SK-N-SH (cell line): ENCODE data around the gene ZXDC.

ENCODE experiments used
- CTCF ChIP-seq: fragments of 200-600 bp; sonication (generic); IDR thresholded peaks from 2 replicates; pipeline ENCODE4 v1.6.1; 2017; ENCODE audit warnings: antibody characterized with exemption, mild to moderate bottlenecking, moderate library complexity
- ELF1 ChIP-seq: IDR thresholded peaks from 2 replicates; pipeline ENCODE4 v1.4.0; 2012
- EP300 ChIP-seq, 2 experiments: IDR thresholded peaks; 2 replicates each; pipeline versions ENCODE4 v1.4.0 to v1.6.1; 2012; ENCODE audit warnings: borderline replicate concordance in 1 of 2, low read depth in 1 of 2, low read length in 1 of 2
- NFIC ChIP-seq: IDR thresholded peaks from 2 replicates; pipeline ENCODE4 v1.4.0; 2012; ENCODE audit warnings: borderline replicate concordance
- POLR2AphosphoS5 ChIP-seq: IDR thresholded peaks from 2 replicates; pipeline ENCODE4 v1.6.1; 2012; ENCODE audit warnings: low read depth, low read length
- RAD21 ChIP-seq: IDR thresholded peaks from 2 replicates; pipeline ENCODE4 v1.6.1; 2012; ENCODE audit warnings: mild to moderate bottlenecking, low read length
- TCF12 ChIP-seq: IDR thresholded peaks from 2 replicates; pipeline ENCODE4 v1.4.0; 2012

- TF ChIP-seq CTCF (no peak), ELF1 (no peak), NFIC (no peak), POLR2AphosphoS5 (no peak), RAD21 (no peak), TCF12 (no peak), EP300 (IDR thresholded peaks at IDR 0.05; ENCODE audit: borderline replicate concordance in 1 of 2, low read depth in 1 of 2, low read length in 1 of 2) (no peak)
Measured at GRCh38 chr3:126393563-126393962, 82.1 kb downstream of the ZXDC start.
